Central memory CD8-positive, alpha-beta T cell (primary cell): ENCODE results near the gene EXOC6B.
A peak's percentile ranks its signal among the peaks of the same experiment; 100 is the strongest.

Experiments
- ATAC-seq: fragments of 150-1000 bp; cut with Tn5 transposase; replicated peaks from 2 replicates; pipeline ENCODE4 v1.10.0; 2022; ENCODE audit warnings: mild to moderate bottlenecking, moderate FRiP score, moderate number of reproducible peaks; ENCODE audit not compliant: poor library complexity, severe bottlenecking; ENCODE audit errors: extremely low read depth
- DNase-seq, 2 donors: peaks; one replicate each; pipeline ENCODE4 v3.0.0; 2021; ENCODE audit warnings: low spot score in 2 of 2
- H3K27ac Mint-ChIP-seq: one replicate; pipeline ENCODE4 v1.8.0; 2022; ENCODE audit warnings: low read depth, mild to moderate bottlenecking, moderate library complexity, mixed read lengths
- H3K27me3 Mint-ChIP-seq: one replicate; pipeline ENCODE4 v1.8.0; 2022; ENCODE audit warnings: mixed read lengths
- H3K36me3 Mint-ChIP-seq: one replicate; pipeline ENCODE4 v1.8.0; 2022; ENCODE audit warnings: mild to moderate bottlenecking, moderate library complexity, mixed read lengths; ENCODE audit not compliant: insufficient read depth
- H3K4me1 Mint-ChIP-seq: one replicate; pipeline ENCODE4 v1.8.0; 2022; ENCODE audit warnings: mixed read lengths
- H3K4me3 Mint-ChIP-seq: one replicate; pipeline ENCODE4 v1.8.0; 2022; ENCODE audit warnings: mild to moderate bottlenecking, moderate library complexity, mixed read lengths
- H3K9me3 Mint-ChIP-seq: one replicate; pipeline ENCODE4 v1.8.0; 2022; ENCODE audit warnings: mixed read lengths

Gene EXOC6B

GRCh38 chr2:72150157-72150860 is 675.5 kb downstream of the EXOC6B start:
- Mint-ChIP-seq H3K27me3 (peaks cover 96% of the 10 kb centered on the region), H3K4me3 (peak overlapping the region; percentile 80), H3K27ac (peak overlapping the region; percentile 11), H3K36me3 (peaks cover 5% of the 10 kb centered on the region), H3K4me1 (peaks cover 38% of the 10 kb centered on the region), H3K9me3 (no peaks in the 10 kb centered on the region)
- ATAC-seq = peak; percentile 48
- DNase-seq = peak; percentile 27 to 42

- Mint-ChIP-seq H3K4me1 (peaks cover 38% of the 10 kb centered on the region), H3K36me3 (peaks cover 5% of the 10 kb centered on the region), H3K9me3 (no peaks in the 10 kb centered on the region), H3K27ac (peak overlapping the region; percentile 11), H3K4me3 (peak overlapping the region; percentile 80), H3K27me3 (peaks cover 93% of the 10 kb centered on the region)
- DNase-seq (peak in 1 of 2 donors; percentile 11), ATAC-seq (peak; percentile 25)
Observed at GRCh38 chr2:72149556-72150156, 676.2 kb downstream of the EXOC6B start.

- H3K27ac Mint-ChIP-seq = no peak overlapping the region
- H3K27me3 Mint-ChIP-seq = peaks cover 88% of the 10 kb centered on the region
- no peaks in the 10 kb centered on the region for H3K9me3 Mint-ChIP-seq
- peak overlapping the region; percentile 80 for H3K4me3 Mint-ChIP-seq
- ATAC-seq (no peak), DNase-seq (peak; percentile 9 to 12)
- peaks cover 38% of the 10 kb centered on the region for H3K4me1 Mint-ChIP-seq
- peaks cover 5% of the 10 kb centered on the region for H3K36me3 Mint-ChIP-seq
Observed at GRCh38 chr2:72148837-72149555, 676.8 kb downstream of the EXOC6B start.

DNA sequence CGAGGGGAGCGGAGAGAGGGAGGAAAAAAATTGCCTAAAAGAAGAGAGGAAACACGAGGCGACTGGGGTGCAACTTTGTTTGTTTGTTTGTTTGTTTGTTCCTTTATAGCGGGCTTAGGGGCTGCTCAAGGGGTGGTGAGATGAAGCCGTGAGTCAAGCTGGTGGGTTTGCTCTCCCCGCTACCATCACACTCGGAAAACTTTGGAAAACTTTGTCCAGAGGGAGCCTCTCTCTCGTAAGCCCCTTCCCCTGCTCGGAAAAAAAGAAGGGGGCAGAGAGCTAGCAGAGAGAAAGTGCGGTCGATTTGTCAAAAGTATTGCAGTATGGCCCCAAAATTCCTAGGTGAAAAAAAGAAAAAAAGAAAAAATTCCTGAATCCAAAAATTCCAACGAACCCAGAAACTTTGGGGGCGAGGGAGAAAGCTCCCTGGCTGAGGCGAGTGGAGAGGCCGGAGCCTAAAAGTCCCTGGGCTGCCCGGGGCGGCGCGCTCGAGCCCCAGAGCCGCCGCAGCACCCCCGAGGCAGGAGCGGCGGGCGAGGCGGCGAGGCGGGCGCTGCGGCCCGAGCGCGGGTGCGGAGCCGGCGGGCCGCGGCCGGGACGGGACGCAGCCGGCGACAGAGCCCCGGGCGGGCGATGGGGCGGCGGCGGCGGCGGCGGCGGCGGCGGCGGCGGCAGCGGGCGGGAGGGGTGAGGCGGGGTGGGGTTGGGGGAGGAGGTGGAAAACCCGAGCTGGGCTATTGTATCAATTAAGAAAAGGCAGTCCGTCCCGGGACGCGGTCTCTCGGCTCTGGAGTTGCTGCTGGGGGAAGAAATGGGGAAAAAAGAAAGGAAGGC is 677.6 kb downstream of the EXOC6B start:
- H3K27ac Mint-ChIP-seq = no peak overlapping the region
- peaks cover 42% of the 10 kb centered on the region for H3K4me1 Mint-ChIP-seq
- ATAC-seq = no peak

GRCh38 chr2:72147303-72147971 is 678.4 kb downstream of the EXOC6B start, which contains the start of gene CYP26B1:
Gene CYP26B1, minus strand, starts transcription at chr2:72147862. Its CDS starts 28 bp downstream, at chr2:72147834.
- DNase-seq (peak in 1 of 2 donors; percentile 8), ATAC-seq (no peak)
- Mint-ChIP-seq H3K27ac (peak within 1 kb of the TSS; percentile 22), H3K4me1 (peaks cover 42% of the 10 kb centered on the region), H3K27me3 (peaks cover 86% of the 10 kb centered on the region), H3K36me3 (peaks cover 4% of the 10 kb centered on the region), H3K4me3 (peak within 1 kb of the TSS; percentile 80), H3K9me3 (no peaks in the 10 kb centered on the region)

More for the DNA sequence above, 677.6 kb downstream of the EXOC6B start:
- Mint-ChIP-seq H3K27me3 (peaks cover 88% of the 10 kb centered on the region), H3K4me3 (peak overlapping the region; percentile 80), H3K9me3 (no peaks in the 10 kb centered on the region), H3K36me3 (peaks cover 5% of the 10 kb centered on the region)
- peak in 1 of 2 donors; percentile 7 for DNase-seq

DNA sequence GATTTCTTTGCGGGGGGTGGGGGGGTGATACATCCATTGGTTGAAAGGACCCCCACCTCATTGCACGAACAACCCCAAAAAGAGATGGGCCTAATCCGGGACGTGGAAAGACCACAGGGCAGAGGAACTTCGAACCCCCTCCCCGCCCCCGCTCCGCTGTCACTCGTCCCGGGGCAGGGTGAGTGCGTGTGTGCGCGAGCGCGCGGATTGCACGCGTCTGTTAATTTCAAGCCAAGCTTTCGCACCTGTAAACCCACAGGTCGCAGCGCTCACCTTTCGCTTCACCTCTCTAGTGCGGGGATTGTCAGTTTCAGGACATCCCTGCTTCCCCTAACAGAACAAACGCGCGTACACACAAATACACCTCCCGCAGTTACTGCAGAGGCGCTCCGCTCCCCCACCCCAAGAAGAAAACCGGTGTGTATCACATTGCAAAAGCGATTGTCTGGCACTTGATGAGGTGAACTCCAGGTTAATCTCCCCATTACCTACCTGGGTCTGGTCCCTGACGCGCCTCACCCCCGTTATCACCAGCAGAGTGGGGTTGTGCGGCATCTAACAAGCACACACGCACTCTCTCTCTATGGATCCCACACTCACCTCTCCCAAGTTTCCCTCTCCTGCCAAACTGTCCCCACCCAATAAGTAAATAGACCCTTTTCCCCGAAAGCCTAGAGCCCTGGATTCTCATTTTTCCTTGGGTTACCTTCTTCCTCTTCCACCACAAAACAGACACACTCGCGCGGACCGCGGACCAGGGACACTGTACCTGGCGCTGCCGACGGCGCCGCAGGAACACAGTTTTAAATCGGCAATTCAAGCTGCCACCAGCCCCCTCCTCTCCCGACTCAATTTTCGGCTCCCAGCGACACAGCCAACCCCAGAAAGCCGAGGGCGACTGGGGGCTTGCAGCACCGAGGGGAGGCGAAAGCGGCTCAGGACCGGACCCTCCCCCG is 679.2 kb downstream of the EXOC6B start:
- ATAC-seq = no peak
- peaks cover 4% of the 10 kb centered on the region for H3K36me3 Mint-ChIP-seq
- H3K4me1 Mint-ChIP-seq = peaks cover 42% of the 10 kb centered on the region
- peaks cover 89% of the 10 kb centered on the region for H3K27me3 Mint-ChIP-seq
- peak overlapping the region; percentile 17 for H3K4me3 Mint-ChIP-seq
- DNase-seq = peak in 1 of 2 donors; percentile 8
- H3K27ac Mint-ChIP-seq = peak overlapping the region; percentile 22
- H3K9me3 Mint-ChIP-seq = no peaks in the 10 kb centered on the region

GRCh38 chr2:72145658-72146329 is 680.0 kb downstream of the EXOC6B start:
- no peak for DNase-seq
- H3K9me3 Mint-ChIP-seq = no peaks in the 10 kb centered on the region
- no peak overlapping the region for H3K27ac Mint-ChIP-seq
- peaks cover 88% of the 10 kb centered on the region for H3K27me3 Mint-ChIP-seq
- ATAC-seq = no peak
- H3K36me3 Mint-ChIP-seq = peaks cover 4% of the 10 kb centered on the region
- peaks cover 42% of the 10 kb centered on the region for H3K4me1 Mint-ChIP-seq
- peak overlapping the region; percentile 72 for H3K4me3 Mint-ChIP-seq

DNA sequence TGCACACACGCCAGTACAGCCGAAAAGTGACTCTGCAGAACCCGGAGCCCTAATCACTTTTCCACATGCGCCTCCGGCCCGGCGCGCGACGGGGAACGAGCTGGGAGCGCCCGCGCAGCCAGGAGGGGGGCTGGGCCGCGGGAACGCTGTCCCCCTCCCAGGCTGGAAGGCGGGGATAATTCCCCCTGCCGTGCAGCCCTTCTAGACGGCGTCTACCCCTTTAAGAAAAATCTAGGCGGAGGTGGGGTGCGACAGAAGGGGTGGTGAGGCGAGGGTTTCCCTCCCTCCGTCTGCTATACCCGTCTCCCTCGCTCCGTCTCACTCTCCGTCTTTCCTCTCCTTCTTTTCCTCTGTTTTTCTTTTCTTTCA is 680.6 kb downstream of the EXOC6B start:
- Mint-ChIP-seq H3K27ac (no peak overlapping the region), H3K36me3 (peaks cover 4% of the 10 kb centered on the region), H3K27me3 (peaks cover 83% of the 10 kb centered on the region), H3K4me3 (peak overlapping the region; percentile 72), H3K4me1 (peaks cover 38% of the 10 kb centered on the region), H3K9me3 (no peaks in the 10 kb centered on the region)
- ATAC-seq (no peak), DNase-seq (peak in 1 of 2 donors; percentile 6)

DNA sequence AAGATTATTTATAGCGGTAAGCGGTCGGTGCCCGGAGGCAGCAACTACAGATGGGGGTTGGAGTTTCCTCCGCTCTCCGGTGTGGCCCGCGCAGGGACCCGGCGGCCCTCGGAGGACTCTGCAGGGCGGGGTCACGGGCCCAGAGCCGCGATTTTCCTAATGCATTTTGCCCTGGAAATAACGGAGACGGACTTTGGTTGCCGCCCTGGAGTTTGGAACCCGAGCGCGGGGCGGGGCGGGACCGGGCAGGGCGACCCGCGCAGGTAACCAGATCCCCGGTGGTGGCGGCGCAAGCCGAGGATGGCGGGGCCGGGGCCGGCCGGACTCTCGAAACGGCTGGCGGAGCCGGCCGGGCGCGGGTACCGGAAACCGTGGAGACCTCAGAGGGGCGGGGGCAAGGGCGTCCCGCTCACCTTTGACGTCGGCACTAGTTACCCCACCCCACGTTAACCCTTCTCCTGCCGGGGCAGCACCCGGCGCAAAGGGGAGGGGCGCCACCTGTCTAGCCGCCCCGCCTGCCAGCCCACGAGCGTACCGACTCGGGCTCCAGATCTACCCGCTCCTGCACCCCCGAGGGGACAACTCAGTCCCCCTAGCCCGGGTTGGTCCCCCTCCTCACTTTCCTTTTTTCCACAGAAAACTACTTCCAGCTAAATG is 681.1 kb downstream of the EXOC6B start:
- no peak for DNase-seq
- H3K27ac Mint-ChIP-seq = no peak overlapping the region
- peaks cover 4% of the 10 kb centered on the region for H3K36me3 Mint-ChIP-seq
- H3K27me3 Mint-ChIP-seq = peaks cover 78% of the 10 kb centered on the region
- H3K4me1 Mint-ChIP-seq = peaks cover 33% of the 10 kb centered on the region
- ATAC-seq = no peak
- H3K9me3 Mint-ChIP-seq = no peaks in the 10 kb centered on the region
- peak overlapping the region; percentile 72 for H3K4me3 Mint-ChIP-seq

DNA sequence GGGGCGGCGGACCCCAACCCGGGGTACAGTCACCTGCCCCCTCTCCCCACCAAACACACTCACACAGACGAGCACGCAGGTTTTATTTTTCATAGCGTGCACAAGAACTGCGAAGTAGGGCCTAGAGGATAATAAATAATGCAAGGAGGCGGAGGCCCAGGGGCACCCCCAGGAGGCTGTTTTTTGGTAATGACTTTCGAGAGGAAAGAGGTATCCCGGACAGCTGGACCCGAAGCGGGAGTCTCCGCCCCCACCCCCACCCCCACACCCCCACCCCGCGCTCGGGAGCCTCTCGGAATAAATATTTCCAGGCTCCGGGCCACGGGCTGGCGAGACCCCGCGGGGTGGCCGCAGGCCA is 681.6 kb downstream of the EXOC6B start:
- Mint-ChIP-seq H3K4me3 (peak overlapping the region; percentile 72), H3K27me3 (peaks cover 73% of the 10 kb centered on the region), H3K9me3 (no peaks in the 10 kb centered on the region), H3K27ac (no peak overlapping the region), H3K36me3 (peaks cover 4% of the 10 kb centered on the region), H3K4me1 (peaks cover 28% of the 10 kb centered on the region)
- no peak for DNase-seq
- ATAC-seq = no peak
